Measurements from ENCODE around the gene BCOR.

The BCOR gene

DNA sequence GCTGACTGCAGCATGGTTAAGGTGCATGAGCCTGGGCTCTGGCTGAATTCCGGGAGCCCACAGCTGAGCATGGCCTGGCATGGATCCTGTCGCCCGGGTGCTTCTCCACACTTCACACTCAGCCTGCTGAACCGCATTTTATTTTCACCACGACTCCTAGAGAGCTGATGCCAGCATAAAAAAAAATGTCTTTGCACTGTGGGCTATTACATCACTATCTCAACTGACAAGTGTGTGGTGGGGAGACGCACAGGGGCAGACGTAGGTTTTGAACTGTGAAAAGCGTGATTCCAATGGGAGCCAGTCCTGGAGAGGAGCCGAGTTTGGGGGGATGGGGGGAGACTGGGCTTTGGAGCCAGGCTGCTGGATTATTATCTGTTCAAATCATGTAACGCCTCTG is 36.8 kb downstream of the BCOR start:
- no peaks in the 10 kb centered on the region for H3K9me3 ChIP-seq (ENCODE audit: control insufficient read depth, insufficient read depth, low read length)
- no peak overlapping the region for H3K9ac ChIP-seq (ENCODE audit: low read depth, low read length)
- peaks cover 34% of the 10 kb centered on the region for H3K4me1 ChIP-seq (ENCODE audit: insufficient read depth, low read length)
- peaks cover 14% of the 10 kb centered on the region; the same call in 1 of the 2 replicates for H3K36me3 ChIP-seq (ENCODE audit: insufficient read depth, low read length)

- peaks cover 34% of the 10 kb centered on the region for H3K4me1 ChIP-seq (ENCODE audit: insufficient read depth, low read length)
- no peak overlapping the region for H3K9ac ChIP-seq (ENCODE audit: low read depth, low read length)
- H3K9me3 ChIP-seq (ENCODE audit: control insufficient read depth, insufficient read depth, low read length): no peaks in the 10 kb centered on the region
- H3K36me3 ChIP-seq (ENCODE audit: insufficient read depth, low read length): peaks cover 15% of the 10 kb centered on the region; the same call in 1 of the 2 replicates
Measured at GRCh38 chrX:40060356-40060845, 37.4 kb downstream of the BCOR start.

DNA sequence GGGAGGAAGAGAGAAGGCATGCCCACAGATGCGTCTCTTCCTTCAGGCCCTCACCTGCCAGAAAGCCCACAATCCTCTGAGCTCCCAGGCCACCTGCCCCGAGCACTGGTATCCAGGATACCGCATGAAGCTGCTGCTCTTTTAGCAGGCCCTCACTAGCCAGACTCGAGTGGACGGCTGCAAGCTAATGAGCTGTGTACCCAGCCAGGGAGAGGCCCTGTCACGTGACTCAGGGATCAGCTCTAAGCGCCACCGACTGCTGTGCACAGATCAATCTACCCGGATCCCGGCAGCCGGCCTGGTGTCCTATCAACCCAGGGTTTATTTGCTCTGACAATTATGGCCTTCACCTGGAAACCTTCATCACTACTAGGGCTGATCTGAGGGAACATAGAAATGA is 39.0 kb downstream of the BCOR start:
- no peak overlapping the region for H3K9ac ChIP-seq (ENCODE audit: low read depth, low read length)
- H3K4me1 ChIP-seq (ENCODE audit: insufficient read depth, low read length): peaks cover 25% of the 10 kb centered on the region
- H3K9me3 ChIP-seq (ENCODE audit: control insufficient read depth, insufficient read depth, low read length): peaks cover 3% of the 10 kb centered on the region; the same call in 1 of the 2 replicates
- peaks cover 31% of the 10 kb centered on the region for H3K36me3 ChIP-seq (ENCODE audit: insufficient read depth, low read length)

GRCh38 chrX:40057405-40057804 is 40.4 kb downstream of the BCOR start:
- H3K4me1 ChIP-seq (ENCODE audit: insufficient read depth, low read length): peaks cover 16% of the 10 kb centered on the region
- H3K9ac ChIP-seq (ENCODE audit: low read depth, low read length): no peak overlapping the region
- peaks cover 41% of the 10 kb centered on the region for H3K36me3 ChIP-seq (ENCODE audit: insufficient read depth, low read length)
- H3K9me3 ChIP-seq (ENCODE audit: control insufficient read depth, insufficient read depth, low read length): peaks cover 12% of the 10 kb centered on the region; the same call in 1 of the 2 replicates

DNA sequence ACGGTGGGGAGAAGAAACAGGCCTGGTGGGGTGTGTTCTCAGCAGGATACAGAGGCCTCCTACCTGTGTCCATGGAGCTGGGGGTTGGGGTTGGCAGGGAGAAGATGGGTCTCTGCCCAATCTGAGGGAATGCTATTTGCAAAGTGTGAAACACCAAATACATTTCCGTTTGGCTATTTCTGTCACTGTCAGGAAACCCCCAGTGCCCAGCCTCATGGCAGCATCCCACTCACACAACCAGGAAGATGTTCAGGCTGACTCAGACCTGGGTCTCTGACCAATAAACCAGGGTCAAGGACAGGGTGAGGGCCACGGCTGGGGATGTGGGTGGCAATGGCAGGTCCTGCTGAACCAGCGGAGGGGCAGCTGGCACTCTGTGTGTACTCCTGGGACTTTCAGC is 41.3 kb downstream of the BCOR start:
- H3K9ac ChIP-seq (ENCODE audit: low read depth, low read length): no peak overlapping the region
- peaks cover 50% of the 10 kb centered on the region for H3K36me3 ChIP-seq (ENCODE audit: insufficient read depth, low read length)
- peaks cover 9% of the 10 kb centered on the region for H3K4me1 ChIP-seq (ENCODE audit: insufficient read depth, low read length)
- peaks cover 15% of the 10 kb centered on the region for H3K9me3 ChIP-seq (ENCODE audit: control insufficient read depth, insufficient read depth, low read length)

GRCh38 chrX:40055495-40055894 is 42.3 kb downstream of the BCOR start:
- Histone ChIP-seq H3K9ac (ENCODE audit: low read depth, low read length) (no peak overlapping the region), H3K36me3 (ENCODE audit: insufficient read depth, low read length) (peaks cover 60% of the 10 kb centered on the region)

GRCh38 chrX:40054793-40055192 is 43.0 kb downstream of the BCOR start:
- peaks cover 63% of the 10 kb centered on the region for H3K36me3 ChIP-seq (ENCODE audit: insufficient read depth, low read length)
- peaks cover 5% of the 10 kb centered on the region for H3K4me1 ChIP-seq (ENCODE audit: insufficient read depth, low read length)
- no peak overlapping the region for H3K9ac ChIP-seq (ENCODE audit: low read depth, low read length)
- peaks cover 26% of the 10 kb centered on the region for H3K9me3 ChIP-seq (ENCODE audit: control insufficient read depth, insufficient read depth, low read length)

More at GRCh38 chrX:40055495-40055894, 42.3 kb downstream of the BCOR start:
- Histone ChIP-seq H3K4me1 (ENCODE audit: insufficient read depth, low read length) (peaks cover 5% of the 10 kb centered on the region), H3K9me3 (ENCODE audit: control insufficient read depth, insufficient read depth, low read length) (peaks cover 23% of the 10 kb centered on the region)

DNA sequence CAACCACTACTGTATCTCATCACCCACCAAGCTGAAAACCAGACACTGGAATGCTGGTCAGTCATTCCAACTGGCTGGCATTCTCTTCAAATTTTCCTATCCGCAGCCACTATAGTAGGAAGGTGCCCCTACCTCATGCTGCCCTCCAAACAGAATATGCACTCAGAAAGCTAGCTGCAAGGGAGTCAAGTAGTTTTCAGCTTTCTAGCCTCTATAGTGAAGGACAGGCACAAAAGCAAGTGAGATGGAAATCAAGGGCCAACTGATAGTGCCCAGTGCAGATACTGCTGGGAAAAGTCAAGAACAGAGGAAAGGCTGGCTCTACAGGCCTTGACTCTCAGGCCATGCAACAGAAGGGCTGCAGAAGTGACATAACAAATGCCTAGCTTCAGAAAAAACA is 47.2 kb downstream of the BCOR start:
- peaks cover 35% of the 10 kb centered on the region for H3K9me3 ChIP-seq (ENCODE audit: control insufficient read depth, insufficient read depth, low read length)
- H3K36me3 ChIP-seq (ENCODE audit: insufficient read depth, low read length): peaks cover 60% of the 10 kb centered on the region
- H3K9ac ChIP-seq (ENCODE audit: low read depth, low read length): no peak overlapping the region
- H3K4me1 ChIP-seq (ENCODE audit: insufficient read depth, low read length): no peaks in the 10 kb centered on the region

- Histone ChIP-seq H3K4me1 (ENCODE audit: insufficient read depth, low read length) (no peaks in the 10 kb centered on the region), H3K9ac (ENCODE audit: low read depth, low read length) (no peak overlapping the region), H3K36me3 (ENCODE audit: insufficient read depth, low read length) (peaks cover 47% of the 10 kb centered on the region), H3K9me3 (ENCODE audit: control insufficient read depth, insufficient read depth, low read length) (peaks cover 37% of the 10 kb centered on the region)
Measured at GRCh38 chrX:40049084-40049641, 48.6 kb downstream of the BCOR start.

- Histone ChIP-seq H3K36me3 (ENCODE audit: insufficient read depth, low read length) (peaks cover 33% of the 10 kb centered on the region), H3K9ac (ENCODE audit: low read depth, low read length) (no peak overlapping the region), H3K9me3 (ENCODE audit: control insufficient read depth, insufficient read depth, low read length) (peaks cover 30% of the 10 kb centered on the region), H3K4me1 (ENCODE audit: insufficient read depth, low read length) (no peaks in the 10 kb centered on the region)
Measured at GRCh38 chrX:40047485-40047884, 50.3 kb downstream of the BCOR start.

GRCh38 chrX:40043895-40044294 is 53.9 kb downstream of the BCOR start:
- H3K4me1 ChIP-seq (ENCODE audit: insufficient read depth, low read length): no peaks in the 10 kb centered on the region; the same call in 1 of the 2 replicates
- H3K9ac ChIP-seq (ENCODE audit: low read depth, low read length): no peak overlapping the region
- H3K36me3 ChIP-seq (ENCODE audit: insufficient read depth, low read length): peaks cover 4% of the 10 kb centered on the region
- H3K9me3 ChIP-seq (ENCODE audit: control insufficient read depth, insufficient read depth, low read length): peaks cover 11% of the 10 kb centered on the region

DNA sequence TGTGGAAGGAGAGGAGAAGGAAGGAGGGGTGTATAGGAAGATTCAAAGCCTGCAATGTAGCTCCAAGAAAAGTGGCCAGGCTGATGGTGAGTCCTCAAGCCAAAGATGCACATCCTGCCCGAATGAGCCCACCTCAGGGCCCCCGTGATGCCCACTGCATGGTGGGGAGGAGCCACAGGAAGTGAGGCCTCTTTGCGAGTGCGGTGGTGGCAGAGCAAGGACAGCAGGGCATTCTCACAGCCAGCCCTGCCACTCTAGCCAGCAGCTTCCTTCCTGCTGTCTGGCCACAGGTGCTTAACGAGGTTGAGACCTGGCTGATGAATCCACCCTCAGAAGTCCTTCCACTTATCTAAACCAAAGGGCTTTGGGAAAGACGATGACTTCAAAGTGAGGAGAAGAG is 55.8 kb downstream of the BCOR start:
- Histone ChIP-seq H3K9me3 (ENCODE audit: control insufficient read depth, insufficient read depth, low read length) (peaks cover 7% of the 10 kb centered on the region), H3K9ac (ENCODE audit: low read depth, low read length) (no peak overlapping the region), H3K36me3 (ENCODE audit: insufficient read depth, low read length) (no peaks in the 10 kb centered on the region; the same call in 1 of the 2 replicates), H3K4me1 (ENCODE audit: insufficient read depth, low read length) (no peaks in the 10 kb centered on the region; the same call in 1 of the 2 replicates)

- Histone ChIP-seq H3K36me3 (ENCODE audit: insufficient read depth, low read length) (no peaks in the 10 kb centered on the region; the same call in 1 of the 2 replicates), H3K4me1 (ENCODE audit: insufficient read depth, low read length) (no peaks in the 10 kb centered on the region; the same call in 1 of the 2 replicates), H3K9me3 (ENCODE audit: control insufficient read depth, insufficient read depth, low read length) (peaks cover 7% of the 10 kb centered on the region), H3K9ac (ENCODE audit: low read depth, low read length) (no peak overlapping the region)
Measured at GRCh38 chrX:40040686-40041461, 56.9 kb downstream of the BCOR start.

GRCh38 chrX:40039887-40040286 is 57.9 kb downstream of the BCOR start:
- H3K9me3 ChIP-seq (ENCODE audit: control insufficient read depth, insufficient read depth, low read length): peaks cover 7% of the 10 kb centered on the region; the same call in 1 of the 2 replicates
- H3K4me1 ChIP-seq (ENCODE audit: insufficient read depth, low read length): no peaks in the 10 kb centered on the region; the same call in 1 of the 2 replicates
- no peaks in the 10 kb centered on the region; the same call in 1 of the 2 replicates for H3K36me3 ChIP-seq (ENCODE audit: insufficient read depth, low read length)
- no peak overlapping the region for H3K9ac ChIP-seq (ENCODE audit: low read depth, low read length)

DNA sequence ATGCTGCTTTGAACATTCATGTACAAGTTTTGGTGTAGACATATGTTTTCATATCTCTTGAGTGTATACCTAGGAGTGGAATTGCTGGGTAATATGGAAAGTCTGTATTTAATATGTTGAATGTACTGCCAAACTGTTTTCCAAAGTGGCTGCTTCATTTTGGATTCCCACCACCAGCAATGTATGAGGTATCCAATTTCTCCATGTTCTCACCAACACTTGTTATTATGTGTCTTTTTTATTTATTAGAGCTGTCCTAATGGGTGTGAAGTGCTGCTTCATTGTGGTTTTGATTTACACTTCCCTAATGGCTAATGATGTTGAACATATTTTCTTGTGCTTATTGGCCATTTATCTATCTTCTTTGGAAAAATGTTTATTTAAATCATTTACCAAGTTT is 60.4 kb downstream of the BCOR start:
- no peaks in the 10 kb centered on the region for H3K9me3 ChIP-seq (ENCODE audit: control insufficient read depth, insufficient read depth, low read length)
- no peaks in the 10 kb centered on the region for H3K36me3 ChIP-seq (ENCODE audit: insufficient read depth, low read length)
- H3K4me1 ChIP-seq (ENCODE audit: insufficient read depth, low read length): no peaks in the 10 kb centered on the region; the same call in 1 of the 2 replicates
- no peak overlapping the region for H3K9ac ChIP-seq (ENCODE audit: low read depth, low read length)

All from ES-I3 (cell line).